ENCODE data around the gene ASIC1.
A peak's percentile ranks its signal among the peaks of the same experiment; 100 is the strongest.

Gene ASIC1

DNA sequence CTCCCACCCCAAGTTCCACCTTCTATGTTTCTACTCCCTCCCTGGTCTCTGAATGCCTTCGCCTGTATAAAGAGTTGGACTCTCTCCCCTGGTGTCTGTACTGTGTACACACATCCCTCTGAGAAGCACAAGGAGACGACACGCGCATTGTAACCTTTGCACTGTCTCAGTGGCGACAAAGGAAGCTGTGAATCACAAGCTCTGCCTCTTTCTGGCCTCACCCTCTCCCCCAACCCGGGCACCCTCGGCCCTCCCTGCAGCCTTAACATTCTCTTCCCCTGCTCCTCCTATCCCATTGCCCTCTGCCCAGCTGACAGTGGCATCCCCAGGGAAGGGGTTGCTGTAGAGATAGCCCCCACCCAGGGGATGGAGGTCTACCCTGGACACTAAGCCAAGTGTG lies 25.2 kb downstream of the ASIC1 start:
- TF ChIP-seq, protein P1, sequence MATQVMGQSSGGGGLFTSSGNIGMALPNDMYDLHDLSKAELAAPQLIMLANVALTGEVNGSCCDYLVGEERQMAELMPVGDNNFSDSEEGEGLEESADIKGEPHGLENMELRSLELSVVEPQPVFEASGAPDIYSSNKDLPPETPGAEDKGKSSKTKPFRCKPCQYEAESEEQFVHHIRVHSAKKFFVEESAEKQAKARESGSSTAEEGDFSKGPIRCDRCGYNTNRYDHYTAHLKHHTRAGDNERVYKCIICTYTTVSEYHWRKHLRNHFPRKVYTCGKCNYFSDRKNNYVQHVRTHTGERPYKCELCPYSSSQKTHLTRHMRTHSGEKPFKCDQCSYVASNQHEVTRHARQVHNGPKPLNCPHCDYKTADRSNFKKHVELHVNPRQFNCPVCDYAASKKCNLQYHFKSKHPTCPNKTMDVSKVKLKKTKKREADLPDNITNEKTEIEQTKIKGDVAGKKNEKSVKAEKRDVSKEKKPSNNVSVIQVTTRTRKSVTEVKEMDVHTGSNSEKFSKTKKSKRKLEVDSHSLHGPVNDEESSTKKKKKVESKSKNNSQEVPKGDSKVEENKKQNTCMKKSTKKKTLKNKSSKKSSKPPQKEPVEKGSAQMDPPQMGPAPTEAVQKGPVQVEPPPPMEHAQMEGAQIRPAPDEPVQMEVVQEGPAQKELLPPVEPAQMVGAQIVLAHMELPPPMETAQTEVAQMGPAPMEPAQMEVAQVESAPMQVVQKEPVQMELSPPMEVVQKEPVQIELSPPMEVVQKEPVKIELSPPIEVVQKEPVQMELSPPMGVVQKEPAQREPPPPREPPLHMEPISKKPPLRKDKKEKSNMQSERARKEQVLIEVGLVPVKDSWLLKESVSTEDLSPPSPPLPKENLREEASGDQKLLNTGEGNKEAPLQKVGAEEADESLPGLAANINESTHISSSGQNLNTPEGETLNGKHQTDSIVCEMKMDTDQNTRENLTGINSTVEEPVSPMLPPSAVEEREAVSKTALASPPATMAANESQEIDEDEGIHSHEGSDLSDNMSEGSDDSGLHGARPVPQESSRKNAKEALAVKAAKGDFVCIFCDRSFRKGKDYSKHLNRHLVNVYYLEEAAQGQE (IDR thresholded peaks at IDR 0.05; ENCODE audit: low read depth), result no peak
- TF ChIP-seq CREB1 (IDR thresholded peaks at IDR 0.05; ENCODE audit: low read depth) (no peak), TEAD4 (IDR thresholded peaks at IDR 0.05) (no peak), EP300 (IDR thresholded peaks at IDR 0.05; ENCODE audit: borderline replicate concordance) (no peak), ZBTB7A (IDR thresholded peaks at IDR 0.05; ENCODE audit: low read depth) (no peak), YY1 (IDR thresholded peaks at IDR 0.05; ENCODE audit: low read depth) (no peak), NFIC (IDR thresholded peaks at IDR 0.05) (no peak), TAF1 (IDR thresholded peaks at IDR 0.05; ENCODE audit: low read depth) (no peak), CEBPB (IDR thresholded peaks at IDR 0.05) (no peak), TCF12 (IDR thresholded peaks at IDR 0.05; ENCODE audit: low read depth) (no peak), RAD21 (IDR thresholded peaks at IDR 0.05; ENCODE audit: low read depth) (no peak), FOXM1 (IDR thresholded peaks at IDR 0.05; ENCODE audit: borderline replicate concordance, low read depth) (no peak), EGR1 (IDR thresholded peaks at IDR 0.05) (no peak)
- TF ChIP-seq, protein P2, sequence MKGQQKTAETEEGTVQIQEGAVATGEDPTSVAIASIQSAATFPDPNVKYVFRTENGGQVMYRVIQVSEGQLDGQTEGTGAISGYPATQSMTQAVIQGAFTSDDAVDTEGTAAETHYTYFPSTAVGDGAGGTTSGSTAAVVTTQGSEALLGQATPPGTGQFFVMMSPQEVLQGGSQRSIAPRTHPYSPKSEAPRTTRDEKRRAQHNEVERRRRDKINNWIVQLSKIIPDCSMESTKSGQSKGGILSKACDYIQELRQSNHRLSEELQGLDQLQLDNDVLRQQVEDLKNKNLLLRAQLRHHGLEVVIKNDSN (IDR thresholded peaks at IDR 0.05), result no peak
- TF ChIP-seq, protein P3, sequence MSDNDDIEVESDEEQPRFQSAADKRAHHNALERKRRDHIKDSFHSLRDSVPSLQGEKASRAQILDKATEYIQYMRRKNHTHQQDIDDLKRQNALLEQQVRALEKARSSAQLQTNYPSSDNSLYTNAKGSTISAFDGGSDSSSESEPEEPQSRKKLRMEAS (IDR thresholded peaks at IDR 0.05), result no peak

DNA sequence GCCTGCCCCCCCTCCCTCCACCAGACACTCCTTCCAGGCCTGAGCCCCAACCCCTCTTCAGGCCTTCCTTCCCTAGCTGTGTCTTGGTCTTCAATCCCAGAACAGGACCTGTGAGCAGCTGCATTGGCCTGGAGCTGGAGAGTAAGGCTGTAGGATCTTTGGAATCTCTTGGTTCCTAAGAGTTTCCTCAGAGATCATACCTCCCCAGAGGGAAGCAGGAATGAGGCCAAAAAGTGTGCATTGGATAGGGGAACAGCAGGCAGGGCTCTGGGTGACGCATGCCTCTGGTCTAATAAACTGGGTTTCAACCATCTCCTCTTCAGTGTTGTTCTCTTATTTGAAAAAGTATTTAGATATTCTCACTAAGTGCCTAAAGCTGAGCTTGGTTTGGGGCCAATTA lies 25.9 kb downstream of the ASIC1 start:
- TF ChIP-seq EP300 (IDR thresholded peaks at IDR 0.05; ENCODE audit: borderline replicate concordance), result no peak
- no peak for TF ChIP-seq FOXM1 (IDR thresholded peaks at IDR 0.05; ENCODE audit: borderline replicate concordance, low read depth)
- no peak for TF ChIP-seq RAD21 (IDR thresholded peaks at IDR 0.05; ENCODE audit: low read depth)
- no peak for TF ChIP-seq TEAD4 (IDR thresholded peaks at IDR 0.05)
- TF ChIP-seq CREB1 (IDR thresholded peaks at IDR 0.05; ENCODE audit: low read depth), result no peak
- no peak for TF ChIP-seq YY1 (IDR thresholded peaks at IDR 0.05; ENCODE audit: low read depth)
- no peak for TF ChIP-seq ZBTB7A (IDR thresholded peaks at IDR 0.05; ENCODE audit: low read depth)
- TF ChIP-seq, protein P1 (IDR thresholded peaks at IDR 0.05; ENCODE audit: low read depth), result no peak
- TF ChIP-seq, protein P2 (IDR thresholded peaks at IDR 0.05), result no peak
- TF ChIP-seq TCF12 (IDR thresholded peaks at IDR 0.05; ENCODE audit: low read depth), result no peak
- TF ChIP-seq CEBPB (IDR thresholded peaks at IDR 0.05), result no peak
- TF ChIP-seq TAF1 (IDR thresholded peaks at IDR 0.05; ENCODE audit: low read depth), result no peak
- no peak for TF ChIP-seq NFIC (IDR thresholded peaks at IDR 0.05)
- no peak for TF ChIP-seq EGR1 (IDR thresholded peaks at IDR 0.05)
- TF ChIP-seq, protein P3 (IDR thresholded peaks at IDR 0.05), result no peak

DNA sequence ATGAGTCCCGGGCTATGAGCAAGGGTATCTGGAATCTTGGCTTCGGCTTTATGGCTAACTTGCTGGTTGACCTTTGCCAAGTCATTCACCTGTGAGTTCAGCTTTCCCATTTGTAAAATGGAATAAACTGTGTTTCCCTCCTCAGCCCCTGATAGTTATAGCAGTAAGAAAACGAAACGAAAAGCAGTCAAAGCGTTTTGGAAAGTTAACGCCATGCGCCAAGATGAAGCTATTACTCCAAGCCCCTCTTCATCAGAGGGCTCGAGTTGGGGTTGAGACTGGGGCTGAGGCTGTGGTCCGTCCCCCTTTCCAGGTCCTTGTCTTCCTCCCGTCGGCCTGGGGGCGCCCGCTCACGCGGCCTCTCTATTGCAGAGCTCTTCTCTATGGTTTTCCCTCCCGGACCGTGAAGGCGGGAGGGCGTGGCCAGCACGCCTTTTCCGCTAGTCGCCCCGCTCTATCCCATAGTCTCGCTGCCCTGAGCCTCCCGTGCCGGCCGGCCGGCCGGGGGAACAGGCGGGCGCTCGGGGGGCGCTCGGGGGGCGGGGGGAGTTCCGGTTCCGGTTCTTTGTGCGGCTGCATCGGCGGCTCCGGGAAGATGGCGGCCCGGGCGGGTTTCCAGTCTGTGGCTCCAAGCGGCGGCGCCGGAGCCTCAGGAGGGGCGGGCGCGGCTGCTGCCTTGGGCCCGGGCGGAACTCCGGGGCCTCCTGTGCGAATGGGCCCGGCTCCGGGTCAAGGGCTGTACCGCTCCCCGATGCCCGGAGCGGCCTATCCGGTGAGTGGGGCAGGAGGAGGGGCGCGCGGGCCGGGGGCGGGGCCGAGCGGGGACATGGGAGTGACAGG lies 27.6 kb downstream of the ASIC1 start, which contains the start of gene SMARCD1:
Gene SMARCD1 (plus strand): TSS at position 568 of the 840 bp plus-strand sequence. CDS start 28 bp downstream, at position 596.
- TF ChIP-seq FOXM1 (IDR thresholded peaks at IDR 0.05; ENCODE audit: borderline replicate concordance, low read depth) (no peak), YY1 (IDR thresholded peaks at IDR 0.05; ENCODE audit: low read depth) (peak; percentile 85), NFIC (IDR thresholded peaks at IDR 0.05) (0 out of 2 replicates have a peak, but pooled peaks have one; percentile 8), ZBTB7A (IDR thresholded peaks at IDR 0.05; ENCODE audit: low read depth) (peak; percentile 76), CREB1 (IDR thresholded peaks at IDR 0.05; ENCODE audit: low read depth) (no peak), TCF12 (IDR thresholded peaks at IDR 0.05; ENCODE audit: low read depth) (peak; percentile 38), EP300 (IDR thresholded peaks at IDR 0.05; ENCODE audit: borderline replicate concordance) (no peak), TEAD4 (IDR thresholded peaks at IDR 0.05) (no peak; the same call in 1 of the 2 replicates), RAD21 (IDR thresholded peaks at IDR 0.05; ENCODE audit: low read depth) (no peak), TAF1 (IDR thresholded peaks at IDR 0.05; ENCODE audit: low read depth) (peak; percentile 69; the same call in 1 of the 2 replicates), CEBPB (IDR thresholded peaks at IDR 0.05) (no peak), EGR1 (IDR thresholded peaks at IDR 0.05) (no peak)
- TF ChIP-seq, protein P2 (IDR thresholded peaks at IDR 0.05), result no peak
- TF ChIP-seq, protein P3 (IDR thresholded peaks at IDR 0.05), result peak; percentile 79
- TF ChIP-seq, protein P1 (IDR thresholded peaks at IDR 0.05; ENCODE audit: low read depth), result no peak
